DOHH2 (cell line): Measurements from ENCODE around the gene PASD1.

ENCODE experiments used
- H3F3A ChIP-seq: fragments of 200-600 bp; sonication (generic), shearing (Covaris generic); 2 replicates; pipeline ENCODE4 v1.6.0; 2016; ENCODE audit warnings: antibody characterized with exemption, mild to moderate bottlenecking; ENCODE audit not compliant: control insufficient read depth, insufficient read depth
- H3K27ac ChIP-seq: fragments of 200-600 bp; sonication (generic); 2 replicates; pipeline ENCODE4 v1.5.1; 2014; ENCODE audit warnings: low read depth, mild to moderate bottlenecking, low read length, moderate library complexity
- H3K27me3 ChIP-seq: fragments of 200-600 bp; sonication (generic); 2 replicates; pipeline ENCODE4 v1.6.1; 2014; ENCODE audit warnings: mild to moderate bottlenecking, low read length, mixed read lengths; ENCODE audit not compliant: control insufficient read depth
- H3K36me3 ChIP-seq: fragments of 200-600 bp; sonication (generic); 2 replicates; pipeline ENCODE4 v1.6.1; 2014; ENCODE audit warnings: mild to moderate bottlenecking, low read length, moderate library complexity, mixed read lengths; ENCODE audit not compliant: control insufficient read depth
- H3K4me1 ChIP-seq: fragments of 200-600 bp; sonication (generic); 2 replicates; pipeline ENCODE4 v1.6.1; 2014; ENCODE audit warnings: mild to moderate bottlenecking, low read length, mixed read lengths; ENCODE audit not compliant: control insufficient read depth
- H3K4me2 ChIP-seq: fragments of 200-600 bp; sonication (generic); 2 replicates; pipeline ENCODE4 v1.6.0; 2014; ENCODE audit warnings: mild to moderate bottlenecking, low read length, moderate library complexity
- H3K4me3 ChIP-seq: fragments of 200-600 bp; sonication (generic); 2 replicates; pipeline ENCODE4 v1.5.1; 2014; ENCODE audit warnings: mild to moderate bottlenecking, low read length, mixed read lengths
- H3K79me2 ChIP-seq: fragments of 200-600 bp; sonication (generic); 2 replicates; pipeline ENCODE4 v1.6.1; 2014; ENCODE audit warnings: mild to moderate bottlenecking, low read length, mixed read lengths; ENCODE audit not compliant: control insufficient read depth
- H3K9me2 ChIP-seq: fragments of 200-600 bp; sonication (generic); replicated peaks from 2 replicates; pipeline ENCODE4 v1.6.1; 2014; ENCODE audit warnings: mild to moderate bottlenecking, low read length, mixed read lengths; ENCODE audit not compliant: control insufficient read depth
- H3K9me3 ChIP-seq: fragments of 200-600 bp; sonication (generic); 2 replicates; pipeline ENCODE4 v1.6.1; 2014; ENCODE audit warnings: antibody characterized with exemption, low read length, mixed read lengths; ENCODE audit not compliant: control insufficient read depth, insufficient read depth
- H4K20me1 ChIP-seq: fragments of 200-600 bp; sonication (generic); 2 replicates; pipeline ENCODE4 v1.6.0; 2014; ENCODE audit warnings: low read depth, mild to moderate bottlenecking, antibody characterized with exemption, low read length, moderate library complexity; ENCODE audit not compliant: control insufficient read depth, insufficient read depth
- CTCF ChIP-seq: fragments of 200-600 bp; sonication (generic); IDR thresholded peaks from one replicate; pipeline ENCODE4 v1.5.1; 2014; ENCODE audit warnings: antibody characterized with exemption, mild to moderate bottlenecking, low read depth, low read length; ENCODE audit not compliant: poor library complexity, severe bottlenecking
- EZH2phosphoT487 ChIP-seq: fragments of 200-600 bp; sonication (generic); IDR thresholded peaks from 2 replicates; pipeline ENCODE4 v1.6.1; 2017; ENCODE audit warnings: borderline replicate concordance, mild to moderate bottlenecking, antibody characterized with exemption, low read length, moderate library complexity, mixed read lengths

PASD1 gene

DNA sequence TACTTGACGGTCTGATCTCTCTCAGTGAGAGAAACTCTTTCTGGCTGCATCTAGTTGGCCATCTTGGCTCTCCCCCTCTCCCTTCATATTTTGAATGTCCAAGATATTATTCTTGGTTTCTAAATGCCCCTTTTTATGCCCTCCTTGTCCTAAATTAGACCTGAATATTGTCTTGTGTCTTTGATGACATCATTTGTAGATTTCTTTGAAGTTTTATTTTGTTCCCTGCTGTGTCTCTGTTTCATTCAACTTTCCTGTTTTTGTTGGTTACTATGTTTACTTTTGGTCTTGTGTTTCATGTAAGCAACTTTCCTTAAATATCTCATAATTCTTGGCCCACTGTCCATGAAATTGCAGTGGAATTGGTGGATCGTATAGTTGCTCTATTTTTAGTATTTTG, 46.1 kb upstream of the PASD1 start:
- no peaks in the 10 kb centered on the region for H3F3A ChIP-seq
- H3K4me2 ChIP-seq = no peak overlapping the region
- no peaks in the 10 kb centered on the region for H3K4me1 ChIP-seq
- H3K27ac ChIP-seq = no peak overlapping the region
- no peaks in the 10 kb centered on the region for H3K27me3 ChIP-seq
- no peak overlapping the region for H3K4me3 ChIP-seq
- TF ChIP-seq EZH2phosphoT487 (no peak), CTCF (no peak)
- no peaks in the 10 kb centered on the region for H4K20me1 ChIP-seq
- no peaks in the 10 kb centered on the region for H3K36me3 ChIP-seq
- no peaks in the 10 kb centered on the region for H3K79me2 ChIP-seq
- no peaks in the 10 kb centered on the region for H3K9me3 ChIP-seq
- H3K9me2 ChIP-seq = no peaks in the 10 kb centered on the region

- no peaks in the 10 kb centered on the region for H3K36me3 ChIP-seq
- no peaks in the 10 kb centered on the region for H3K9me2 ChIP-seq
- H3K4me3 ChIP-seq = no peak overlapping the region
- H4K20me1 ChIP-seq = no peaks in the 10 kb centered on the region
- H3K79me2 ChIP-seq = no peaks in the 10 kb centered on the region
- no peak overlapping the region for H3K27ac ChIP-seq
- no peak overlapping the region for H3K4me2 ChIP-seq
- H3F3A ChIP-seq = no peaks in the 10 kb centered on the region
- TF ChIP-seq EZH2phosphoT487 (no peak), CTCF (no peak)
- no peaks in the 10 kb centered on the region for H3K9me3 ChIP-seq
- no peaks in the 10 kb centered on the region for H3K27me3 ChIP-seq
- H3K4me1 ChIP-seq = no peaks in the 10 kb centered on the region
Measured at GRCh38 chrX:151523351-151523750, 40.1 kb upstream of the PASD1 start.

GRCh38 chrX:151536571-151536970, 26.9 kb upstream of the PASD1 start:
- no peaks in the 10 kb centered on the region for H3K79me2 ChIP-seq
- no peak overlapping the region for H3K4me2 ChIP-seq

More at GRCh38 chrX:151536571-151536970, 26.9 kb upstream of the PASD1 start:
- H3F3A ChIP-seq = no peaks in the 10 kb centered on the region
- H3K9me2 ChIP-seq = no peaks in the 10 kb centered on the region
- no peaks in the 10 kb centered on the region for H4K20me1 ChIP-seq
- H3K9me3 ChIP-seq = no peaks in the 10 kb centered on the region
- TF ChIP-seq EZH2phosphoT487 = no peak
- TF ChIP-seq CTCF = no peak
- H3K27ac ChIP-seq = no peak overlapping the region
- no peaks in the 10 kb centered on the region for H3K36me3 ChIP-seq
- no peak overlapping the region for H3K4me3 ChIP-seq
- no peaks in the 10 kb centered on the region for H3K27me3 ChIP-seq
- H3K4me1 ChIP-seq = no peaks in the 10 kb centered on the region
